Mesendoderm (in vitro differentiated cells): Measurements from ENCODE around the gene FNDC3B.

ENCODE experiments used
- DNase-seq: peaks from one replicate; pipeline ENCODE4 v3.0.0; 2013
- H2AK5ac ChIP-seq: 2 replicates; pipeline ENCODE4 v1.6.1; 2013; ENCODE audit warnings: low read length, inconsistent platforms
- H2BK120ac ChIP-seq: 2 replicates; pipeline ENCODE4 v1.6.1; 2013; ENCODE audit warnings: low read depth, mild to moderate bottlenecking, low read length, moderate library complexity, mixed read lengths
- H2BK15ac ChIP-seq: replicated peaks from 2 replicates; pipeline ENCODE4 v1.6.1; 2013; ENCODE audit warnings: low read depth, mild to moderate bottlenecking, moderate library complexity
- H2BK5ac ChIP-seq: 2 replicates; pipeline ENCODE4 v1.6.1; 2013; ENCODE audit warnings: low read length, inconsistent platforms
- H3K18ac ChIP-seq: 2 replicates; pipeline ENCODE4 v1.6.1; 2013; ENCODE audit warnings: mild to moderate bottlenecking, low read length, mixed read lengths
- H3K23ac ChIP-seq: one replicate; pipeline ENCODE4 v1.6.1; 2013; ENCODE audit warnings: low read length
- H3K27ac ChIP-seq: 2 replicates; pipeline ENCODE4 v1.5.1; 2013; ENCODE audit warnings: low read depth, mild to moderate bottlenecking, inconsistent platforms, low read length, moderate library complexity
- H3K27me3 ChIP-seq: 2 replicates; pipeline ENCODE4 v1.6.1; 2013; ENCODE audit warnings: low read length, control low read depth, mild to moderate bottlenecking, inconsistent platforms; ENCODE audit not compliant: insufficient read depth, poor library complexity
- H3K36me3 ChIP-seq: 2 replicates; pipeline ENCODE4 v1.6.1; 2013; ENCODE audit warnings: low read length, inconsistent platforms; ENCODE audit not compliant: control insufficient read depth, insufficient read depth
- H3K4ac ChIP-seq: one replicate; pipeline ENCODE4 v1.6.1; 2013; ENCODE audit warnings: low read depth, mild to moderate bottlenecking, low read length, moderate library complexity
- H3K4me1 ChIP-seq: 2 replicates; pipeline ENCODE4 v1.6.1; 2013; ENCODE audit warnings: low read depth, low read length, inconsistent platforms; ENCODE audit not compliant: control insufficient read depth
- H3K4me2 ChIP-seq: 2 replicates; pipeline ENCODE4 v1.6.1; 2013; ENCODE audit warnings: low read length
- H3K4me3 ChIP-seq: 2 replicates; pipeline ENCODE4 v1.5.1; 2013; ENCODE audit warnings: mild to moderate bottlenecking, low read length
- H3K56ac ChIP-seq: one replicate; pipeline ENCODE4 v1.6.1; 2013; ENCODE audit warnings: low read length
- H3K79me1 ChIP-seq: 2 replicates; pipeline ENCODE4 v1.6.1; 2013; ENCODE audit warnings: low read length, inconsistent platforms
- H3K79me2 ChIP-seq: 2 replicates; pipeline ENCODE4 v1.6.1; 2013; ENCODE audit warnings: mild to moderate bottlenecking, low read length; ENCODE audit not compliant: control insufficient read depth, insufficient read depth
- H3K9ac ChIP-seq: 2 replicates; pipeline ENCODE4 v1.6.1; 2013; ENCODE audit warnings: low read length, inconsistent platforms
- H4K5ac ChIP-seq: one replicate; pipeline ENCODE4 v1.6.1; 2013; ENCODE audit warnings: low read length
- H4K8ac ChIP-seq: one replicate; pipeline ENCODE4 v1.6.1; 2013; ENCODE audit warnings: low read depth, mild to moderate bottlenecking, control low read depth, low read length, moderate library complexity
- whole genome bisulfite sequencing: extraction: QIAGEN DNeasy Blood & Tissue Kit; methylation state at CpG from one replicate; pipeline ENCODE4 v1.1.7; 2013; ENCODE audit warnings: low lambda C conversion rate, missing lambda C conversion rate; ENCODE audit not compliant: insufficient coverage; ENCODE audit errors: extremely low coverage; 5-methylcytosine and 5-hydroxymethylcytosine counted together

Gene FNDC3B

GRCh38 chr3:172063456-172064432 is 24.4 kb downstream of the FNDC3B start:
- H3K36me3 ChIP-seq = no peaks in the 10 kb centered on the region
- H3K4me1 ChIP-seq = peaks cover 9% of the 10 kb centered on the region
- H3K4me2 ChIP-seq = no peak overlapping the region
- no peak overlapping the region for H3K9ac ChIP-seq
- H3K23ac ChIP-seq = no peak overlapping the region
- DNase-seq = no peak
- no peak overlapping the region for H4K5ac ChIP-seq
- no peak overlapping the region for H2BK120ac ChIP-seq
- no peak overlapping the region for H3K4me3 ChIP-seq
- no peak overlapping the region for H3K27ac ChIP-seq
- no peaks in the 10 kb centered on the region for H3K27me3 ChIP-seq
- no peak overlapping the region for H3K56ac ChIP-seq
- H4K8ac ChIP-seq = no peak overlapping the region
- H2AK5ac ChIP-seq = no peak overlapping the region
- WGBS = no CpG with 5 or more reads among the region's 7 CpGs
- no peak overlapping the region for H3K4ac ChIP-seq
- no peak overlapping the region for H3K18ac ChIP-seq
- H2BK5ac ChIP-seq = no peak overlapping the region
- no peak overlapping the region for H2BK15ac ChIP-seq
- H3K79me1 ChIP-seq = peaks cover 27% of the 10 kb centered on the region
- H3K79me2 ChIP-seq = peaks cover 76% of the 10 kb centered on the region

GRCh38 chr3:172065527-172065926 is 26.1 kb downstream of the FNDC3B start:
- Histone ChIP-seq H3K79me2 (peaks cover 81% of the 10 kb centered on the region), H3K4me1 (peaks cover 12% of the 10 kb centered on the region), H3K4me3 (no peak overlapping the region), H2AK5ac (no peak overlapping the region), H3K27me3 (no peaks in the 10 kb centered on the region), H3K4ac (no peak overlapping the region), H3K18ac (no peak overlapping the region), H3K56ac (no peak overlapping the region), H4K5ac (no peak overlapping the region), H3K27ac (no peak overlapping the region), H3K23ac (no peak overlapping the region), H4K8ac (no peak overlapping the region), H3K4me2 (no peak overlapping the region), H2BK5ac (no peak overlapping the region), H2BK120ac (no peak overlapping the region), H2BK15ac (no peak overlapping the region), H3K79me1 (peaks cover 27% of the 10 kb centered on the region), H3K9ac (no peak overlapping the region), H3K36me3 (no peaks in the 10 kb centered on the region)
- WGBS = no CpG with 5 or more reads among the region's 1 CpG
- DNase-seq = no peak

- Histone ChIP-seq H2BK5ac (no peak overlapping the region), H4K5ac (no peak overlapping the region), H3K79me1 (peaks cover 27% of the 10 kb centered on the region), H2AK5ac (no peak overlapping the region), H3K4ac (no peak overlapping the region), H3K4me3 (no peak overlapping the region), H4K8ac (no peak overlapping the region), H3K18ac (no peak overlapping the region), H3K4me2 (no peak overlapping the region), H3K36me3 (no peaks in the 10 kb centered on the region), H3K4me1 (peaks cover 12% of the 10 kb centered on the region), H3K23ac (no peak overlapping the region), H3K27ac (no peak overlapping the region), H3K27me3 (no peaks in the 10 kb centered on the region), H2BK120ac (no peak overlapping the region), H3K56ac (no peak overlapping the region), H2BK15ac (no peak overlapping the region), H3K79me2 (peaks cover 78% of the 10 kb centered on the region), H3K9ac (no peak overlapping the region)
- no CpG with 5 or more reads among the region's 7 CpGs for WGBS
- no peak for DNase-seq
Observed at GRCh38 chr3:172065967-172066762, 26.8 kb downstream of the FNDC3B start.

- no peak overlapping the region for H3K27ac ChIP-seq
- no CpG with 5 or more reads among the region's 7 CpGs for WGBS
Observed at GRCh38 chr3:172066880-172067796, 27.8 kb downstream of the FNDC3B start.

GRCh38 chr3:172067837-172068440 is 28.6 kb downstream of the FNDC3B start:
- no peak overlapping the region for H2BK15ac ChIP-seq

More at GRCh38 chr3:172066880-172067796, 27.8 kb downstream of the FNDC3B start:
- Histone ChIP-seq H2AK5ac (no peak overlapping the region), H3K9ac (no peak overlapping the region), H3K23ac (no peak overlapping the region), H3K27me3 (no peaks in the 10 kb centered on the region), H2BK15ac (no peak overlapping the region), H4K5ac (no peak overlapping the region), H3K4me3 (no peak overlapping the region), H3K56ac (no peak overlapping the region), H4K8ac (no peak overlapping the region), H3K4ac (no peak overlapping the region), H3K18ac (no peak overlapping the region), H3K36me3 (no peaks in the 10 kb centered on the region), H3K79me2 (peaks cover 78% of the 10 kb centered on the region), H2BK120ac (no peak overlapping the region), H3K4me1 (peaks cover 16% of the 10 kb centered on the region), H3K4me2 (no peak overlapping the region), H2BK5ac (no peak overlapping the region), H3K79me1 (peaks cover 26% of the 10 kb centered on the region)
- DNase-seq = no peak

More at GRCh38 chr3:172067837-172068440, 28.6 kb downstream of the FNDC3B start:
- no peak overlapping the region for H3K27ac ChIP-seq
- no peak overlapping the region for H3K56ac ChIP-seq
- H3K36me3 ChIP-seq = no peaks in the 10 kb centered on the region
- no CpG with 5 or more reads among the region's 6 CpGs for WGBS
- no peak overlapping the region for H2AK5ac ChIP-seq
- no peak overlapping the region for H3K18ac ChIP-seq
- no peak overlapping the region for H2BK5ac ChIP-seq
- peaks cover 16% of the 10 kb centered on the region for H3K4me1 ChIP-seq
- no peak overlapping the region for H2BK120ac ChIP-seq
- no peak overlapping the region for H3K23ac ChIP-seq
- H3K79me1 ChIP-seq = peaks cover 32% of the 10 kb centered on the region
- no peak overlapping the region for H4K8ac ChIP-seq
- DNase-seq = no peak
- no peak overlapping the region for H3K4me3 ChIP-seq
- no peak overlapping the region for H3K9ac ChIP-seq
- no peaks in the 10 kb centered on the region for H3K27me3 ChIP-seq
- no peak overlapping the region for H3K4ac ChIP-seq
- no peak overlapping the region for H3K4me2 ChIP-seq
- H3K79me2 ChIP-seq = peaks cover 83% of the 10 kb centered on the region
- H4K5ac ChIP-seq = no peak overlapping the region
